ENCODE data around the gene STOML2.
A peak's percentile ranks its signal among the peaks of the same experiment; 100 is the strongest.

DNA sequence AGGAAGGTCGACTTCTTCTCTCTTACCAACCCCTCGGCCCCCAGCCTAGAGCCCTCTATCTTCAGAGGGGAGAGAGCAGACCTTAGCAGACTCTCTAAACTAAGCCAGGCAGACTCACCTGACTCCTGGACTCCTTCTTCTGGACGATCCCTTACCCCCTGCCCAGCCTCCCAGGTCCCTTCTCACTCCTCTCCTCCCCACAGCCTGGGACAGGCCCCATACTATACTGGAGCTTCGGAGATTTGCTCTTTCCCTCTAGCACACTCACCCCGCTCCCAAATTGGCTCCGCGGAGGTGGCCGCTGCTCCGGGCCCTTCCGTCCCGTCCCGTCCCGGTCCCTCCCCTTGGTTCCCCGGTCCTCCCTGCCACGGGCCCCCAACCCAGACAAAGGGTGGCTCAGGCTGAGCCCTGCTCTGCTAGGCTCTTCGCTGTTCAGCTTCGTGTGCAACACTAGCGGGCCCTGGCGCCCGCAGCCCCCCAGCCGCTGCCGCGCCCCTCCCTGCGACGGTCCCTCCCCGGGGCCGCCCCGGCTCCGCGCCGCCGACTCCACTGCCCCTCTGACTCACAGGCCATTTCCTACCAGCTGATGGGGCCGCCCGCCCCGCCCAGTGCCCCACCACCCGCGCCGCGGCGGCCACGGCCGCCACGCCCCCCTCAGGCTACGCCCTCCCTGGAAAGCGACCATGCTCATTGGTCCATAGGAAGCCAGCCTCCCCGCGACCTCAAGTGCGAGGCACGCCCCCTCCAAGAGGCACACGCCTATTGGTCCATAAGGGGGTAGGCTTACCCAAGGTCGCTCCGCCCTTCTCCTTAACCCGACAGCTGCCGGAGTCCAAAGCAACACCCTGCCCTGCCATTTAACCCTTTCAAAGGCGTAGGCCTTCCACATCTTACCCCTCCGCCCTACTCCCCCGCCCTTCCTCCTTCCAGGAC is 8.3 kb upstream of the STOML2 start:
- TF ChIP-seq, protein P1, sequence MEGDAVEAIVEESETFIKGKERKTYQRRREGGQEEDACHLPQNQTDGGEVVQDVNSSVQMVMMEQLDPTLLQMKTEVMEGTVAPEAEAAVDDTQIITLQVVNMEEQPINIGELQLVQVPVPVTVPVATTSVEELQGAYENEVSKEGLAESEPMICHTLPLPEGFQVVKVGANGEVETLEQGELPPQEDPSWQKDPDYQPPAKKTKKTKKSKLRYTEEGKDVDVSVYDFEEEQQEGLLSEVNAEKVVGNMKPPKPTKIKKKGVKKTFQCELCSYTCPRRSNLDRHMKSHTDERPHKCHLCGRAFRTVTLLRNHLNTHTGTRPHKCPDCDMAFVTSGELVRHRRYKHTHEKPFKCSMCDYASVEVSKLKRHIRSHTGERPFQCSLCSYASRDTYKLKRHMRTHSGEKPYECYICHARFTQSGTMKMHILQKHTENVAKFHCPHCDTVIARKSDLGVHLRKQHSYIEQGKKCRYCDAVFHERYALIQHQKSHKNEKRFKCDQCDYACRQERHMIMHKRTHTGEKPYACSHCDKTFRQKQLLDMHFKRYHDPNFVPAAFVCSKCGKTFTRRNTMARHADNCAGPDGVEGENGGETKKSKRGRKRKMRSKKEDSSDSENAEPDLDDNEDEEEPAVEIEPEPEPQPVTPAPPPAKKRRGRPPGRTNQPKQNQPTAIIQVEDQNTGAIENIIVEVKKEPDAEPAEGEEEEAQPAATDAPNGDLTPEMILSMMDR (IDR thresholded peaks at IDR 0.05) = peak in 1 of 4 experiments; percentile 7
- peak; percentile 83 for TF ChIP-seq POLR2AphosphoS5 (IDR thresholded peaks at IDR 0.05)
